Right lobe of liver (tissue), 4 donors: ENCODE data around the gene CAB39.

Experiments
- CTCF ChIP-seq, 4 donors: fragments of 200-600 bp in 3 of 4; fragments of 450-650 bp in 1 of 4; IDR thresholded peaks; one replicate each; pipeline versions ENCODE4 v1.5.1 to v1.8.0; 2016 to 2022; ENCODE audit warnings: antibody characterized with exemption in 4 of 4, mild to moderate bottlenecking in 2 of 4
- POLR2A ChIP-seq: fragments of 450-650 bp; IDR thresholded peaks from one replicate; pipeline ENCODE4 v1.6.1; 2017; ENCODE audit warnings: antibody characterized with exemption, mild to moderate bottlenecking
- donor health status: DM: no; HTN: no; CAD: no.
- donor health status: DM: no; HTN: no; CAD: no.
- donor health status: DM: no; HTN: yes; CAD: no.

DNA sequence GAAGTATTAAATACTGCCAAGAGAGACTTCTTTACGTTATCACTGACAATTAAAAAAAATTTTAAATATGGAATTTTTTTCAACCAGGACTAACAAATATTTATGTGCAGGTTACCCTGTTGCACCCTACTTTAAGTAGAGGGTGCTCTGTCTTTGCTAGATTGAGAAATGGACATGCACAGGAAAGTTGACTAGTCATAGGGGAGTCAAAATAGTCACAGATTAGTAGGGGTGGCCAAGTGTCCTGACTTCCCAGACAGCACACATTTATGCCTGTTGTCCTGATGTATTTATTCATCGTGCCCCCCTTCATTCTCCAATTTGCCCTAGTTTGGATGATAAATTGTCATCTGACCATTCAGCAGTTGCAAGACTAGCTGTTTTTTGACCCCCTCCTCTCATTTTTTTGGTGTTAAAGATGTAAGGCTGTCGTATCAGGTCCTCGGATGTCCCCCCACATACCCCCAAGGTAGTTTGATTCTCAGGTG lies 20.3 kb downstream of the CAB39 start:
- TF ChIP-seq CTCF (IDR thresholded peaks at IDR 0.05) (no peak), POLR2A (no peak)
